Endothelial cell of umbilical vein (primary cell): ENCODE results near the gene SLC22A3. TPM values are rescaled to one million over a fixed set of nuclear protein-coding genes. Genes with fewer than 3 reads are reported as not detected.

Experiments
- BruUV-seq: library from RNA; stranded (reverse); fragments of 400-500 nt; replicated peaks from 2 replicates; lab custom pipeline; 2021; lab: Mats Ljungman, UMichigan
- CTCF ChIA-PET: fragments of 300-600, 350-600 bp; sonication (Branson Sonifier 250); formaldehyde crosslinking; loops from one replicate; lab custom pipeline; 2021; ENCODE audit warnings: antibody characterized with exemption, inconsistent platforms; lab: Charles Lee
- POLR2A ChIA-PET: fragments of 300-600, 350-600 bp; sonication (Branson Sonifier 250); formaldehyde crosslinking; loops from one replicate; lab custom pipeline; 2021; ENCODE audit warnings: antibody characterized with exemption, inconsistent platforms; lab: Charles Lee
- DNase-seq: peaks from one replicate; pipeline ENCODE4 v3.0.0-alpha.2; 2011; ENCODE audit warnings: low read depth, low spot score
- FAIRE-seq: peaks from 2 replicates; lab custom pipeline; 2011; peaks lifted over from hg19 to GRCh38; lab: Jason Lieb, UNC
- H2AFZ ChIP-seq: 2 replicates; pipeline ENCODE4 v1.6.0; 2012; ENCODE audit warnings: low read depth, low read length, control low read depth, inconsistent platforms
- H3K27ac ChIP-seq: 2 replicates; pipeline ENCODE4 v1.5.1; 2011; ENCODE audit warnings: low read depth, mild to moderate bottlenecking, control low read depth, low read length, moderate library complexity; ENCODE audit not compliant: insufficient read depth
- H3K27me3 ChIP-seq, 2 experiments: 2 replicates each; pipeline versions ENCODE4 v1.6.0 to v1.6.1; 2011; ENCODE audit warnings: low read length in 2 of 2, mixed read lengths in 1 of 2; ENCODE audit not compliant: control insufficient read depth in 2 of 2, insufficient read depth in 2 of 2
- H3K36me3 ChIP-seq, 2 experiments: 2 replicates in 1 of 2; 3 replicates in 1 of 2; pipeline ENCODE4 v1.5.1; 2011; ENCODE audit warnings: low read length in 2 of 2, mild to moderate bottlenecking in 1 of 2, moderate library complexity in 1 of 2; ENCODE audit not compliant: control insufficient read depth in 2 of 2, insufficient read depth in 2 of 2; ENCODE audit errors: extremely low read depth in 1 of 2
- H3K4me1 ChIP-seq: 3 replicates; pipeline ENCODE4 v1.5.1; 2011; ENCODE audit warnings: mild to moderate bottlenecking, low read length; ENCODE audit not compliant: control insufficient read depth, insufficient read depth; ENCODE audit errors: extremely low read depth
- H3K4me2 ChIP-seq: 2 replicates; pipeline ENCODE4 v1.6.1; 2011; ENCODE audit warnings: low read length, control low read depth, mixed read lengths; ENCODE audit not compliant: insufficient read depth
- H3K4me3 ChIP-seq, 3 experiments: fragments of 200-600 bp in 1 of 3; sonication (generic), shearing (Covaris generic) in 1 of 3; replicated peaks in 1 of 3; 2 replicates each; pipeline ENCODE4 v1.5.1; 2011 to 2016; ENCODE audit warnings: control low read depth in 3 of 3, low read length in 3 of 3, mild to moderate bottlenecking in 2 of 3, inconsistent platforms in 1 of 3, low read depth in 1 of 3, moderate library complexity in 1 of 3; ENCODE audit not compliant: insufficient read depth in 1 of 3
- H3K79me2 ChIP-seq: 2 replicates; pipeline ENCODE4 v1.6.0; 2012; ENCODE audit warnings: low read length, inconsistent platforms; ENCODE audit not compliant: control insufficient read depth, insufficient read depth
- H3K9ac ChIP-seq: replicated peaks from 2 replicates; pipeline ENCODE3; 2011; ENCODE audit warnings: low read length, control low read depth; ENCODE audit not compliant: insufficient read depth; ENCODE audit errors: extremely low read depth
- H3K9me1 ChIP-seq: replicated peaks from 3 replicates; pipeline ENCODE4 v1.6.0; 2011; ENCODE audit warnings: mild to moderate bottlenecking, low read length; ENCODE audit not compliant: control insufficient read depth, insufficient read depth; ENCODE audit errors: extremely low read depth
- H3K9me3 ChIP-seq: replicated peaks from 2 replicates; pipeline ENCODE4 v1.5.1; 2012; ENCODE audit warnings: low read length, inconsistent platforms; ENCODE audit not compliant: control insufficient read depth, insufficient read depth
- H4K20me1 ChIP-seq: replicated peaks from 2 replicates; pipeline ENCODE3; 2011; ENCODE audit warnings: mild to moderate bottlenecking, low read length; ENCODE audit not compliant: control insufficient read depth, insufficient read depth; ENCODE audit errors: extremely low read depth
- EZH2 ChIP-seq: IDR thresholded peaks from 2 replicates; pipeline ENCODE4 v1.6.1; 2012; ENCODE audit warnings: borderline replicate concordance, low read depth, mild to moderate bottlenecking, moderate library complexity, low read length, inconsistent platforms; ENCODE audit not compliant: severe bottlenecking
- FOS ChIP-seq: IDR thresholded peaks from 2 replicates; pipeline ENCODE4 v1.6.1; 2011; ENCODE audit warnings: mild to moderate bottlenecking, low read length, moderate library complexity, borderline replicate concordance; ENCODE audit not compliant: insufficient read depth
- GATA2 ChIP-seq: IDR thresholded peaks from 2 replicates; pipeline ENCODE4 v1.7.0; 2011; ENCODE audit warnings: low read depth, mild to moderate bottlenecking, moderate library complexity, mixed read lengths, low read length; ENCODE audit not compliant: insufficient read length, insufficient read depth
- JUN ChIP-seq: IDR thresholded peaks from 2 replicates; pipeline ENCODE4 v1.6.1; 2011; ENCODE audit warnings: borderline replicate concordance, low read depth; ENCODE audit not compliant: insufficient read length, insufficient read depth
- MYC ChIP-seq: IDR thresholded peaks from one replicate; pipeline ENCODE4 v1.6.1; 2011; ENCODE audit warnings: mild to moderate bottlenecking, low read depth, low read length
- POLR2A ChIP-seq: IDR thresholded peaks from 2 replicates; pipeline ENCODE4 v1.6.1; 2012; ENCODE audit warnings: low read depth, mild to moderate bottlenecking, control low read depth, low read length
- POLR2AphosphoS5 ChIP-seq: IDR thresholded peaks from 2 replicates; pipeline ENCODE4 v1.6.1; 2012; ENCODE audit warnings: low read depth, mild to moderate bottlenecking, control low read depth, low read length, moderate library complexity; ENCODE audit not compliant: insufficient read depth
- dilution Hi-C: fragments of 300-500 bp; cut with MboI; formaldehyde crosslinking; loops from one replicate; pipeline ENCODE4 v1.15.0; 2019; ENCODE audit warnings: low sequenced_read_pairs; ENCODE audit not compliant: extremely low pct_ligation_motif_present
- intact Hi-C: fragments of 100-400 bp; cut with micrococcal nuclease; formaldehyde crosslinking; loops from one replicate; pipeline ENCODE4 v1.10.0; 2022
- polyA plus RNA-seq, 4 experiments: library from polyadenylated mRNA; depleted of rRNA in 3 of 4; stranded (reverse) in 3 of 4; unstranded in 1 of 4; fragments of >200 nt; gene quantifications; 2 replicates each; pipeline versions ENCODE4 v1.2.1 to v1.2.3, GENCODE V29; 2011 to 2012; ENCODE audit warnings: missing spikeins in 1 of 4
- total RNA-seq: library from RNA; stranded (reverse); gene quantifications from 2 replicates; pipeline ENCODE4 v1.2.3, GENCODE V29; 2021
- TF ChIP-seq, protein P1 (sequence below), 2 donors: IDR thresholded peaks; 1 replicate in 1 of 2; 2 replicates in 1 of 2; pipeline ENCODE4 v1.5.1; 2011; ENCODE audit warnings: low read length in 2 of 2, mild to moderate bottlenecking in 2 of 2, moderate library complexity in 2 of 2, control low read depth in 1 of 2, inconsistent platforms in 1 of 2, low read depth in 1 of 2; ENCODE audit not compliant: insufficient read depth in 1 of 2; ENCODE audit errors: extremely low read depth in 1 of 2
- TF ChIP-seq, protein P2 (sequence below): IDR thresholded peaks from 2 replicates; pipeline ENCODE4 v1.6.1; 2011; ENCODE audit not compliant: insufficient read depth, insufficient read length

SLC22A3 gene
- total and polyA plus RNA-seq, 2 donors (not counting 3 experiments of a cell fraction or from before 2014, with no cell fraction given): not detected

DNA sequence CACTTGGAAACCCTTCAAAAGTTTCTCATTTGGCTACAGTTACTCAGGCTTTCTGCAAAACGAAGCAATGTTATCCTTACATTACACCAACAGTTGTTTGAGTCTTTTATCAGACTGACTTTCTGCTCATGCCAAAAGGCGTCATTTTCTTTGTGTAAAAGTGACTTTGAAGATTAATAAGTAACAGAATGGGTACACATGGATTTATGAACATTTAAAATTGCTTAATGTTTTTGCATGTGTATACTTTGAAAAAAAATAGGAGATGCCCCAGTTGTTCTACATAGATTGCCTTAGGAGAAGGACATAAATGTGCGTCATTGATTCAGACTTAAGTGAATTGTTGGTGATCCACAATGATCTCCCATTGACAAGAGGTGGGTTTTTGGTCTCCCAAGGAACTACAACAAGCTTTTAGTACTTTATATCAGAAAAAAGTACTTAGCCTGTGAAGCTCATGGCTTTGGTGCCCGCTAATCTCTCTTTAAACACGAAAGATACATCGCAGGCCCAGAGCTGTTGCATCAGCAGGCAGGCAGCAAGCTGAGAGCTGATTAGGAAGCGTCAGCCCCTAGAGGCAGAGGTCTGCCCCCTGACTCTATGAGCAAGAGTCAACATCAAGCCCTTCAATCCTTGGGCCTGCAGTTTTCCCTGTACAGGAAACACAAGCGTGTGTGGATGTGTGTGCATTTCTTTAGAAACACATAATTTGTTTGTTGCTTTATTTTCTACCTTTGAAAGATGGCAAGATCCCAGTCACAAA, 45.9 kb downstream of the SLC22A3 start:
- H3K4me3 ChIP-seq: no peak overlapping the region
- POLR2A ChIA-PET: no interaction called here
- no peak overlapping the region for H2AFZ ChIP-seq
- H3K79me2 ChIP-seq: no peaks in the 10 kb centered on the region
- intact Hi-C loops: no loop called here
- no TSS peak for BruUV-seq
- no peak overlapping the region for H3K4me2 ChIP-seq
- no peaks in the 10 kb centered on the region for H3K9me1 ChIP-seq
- H3K4me1 ChIP-seq: no peaks in the 10 kb centered on the region
- DNase-seq (no peak), FAIRE-seq (no peak)
- dilution Hi-C loops: no loop called here
- no peaks in the 10 kb centered on the region for H4K20me1 ChIP-seq
- H3K27ac ChIP-seq: no peak overlapping the region
- no peak overlapping the region for H3K9ac ChIP-seq
- H3K36me3 ChIP-seq: no peaks in the 10 kb centered on the region
- H3K27me3 ChIP-seq: no peaks in the 10 kb centered on the region
- no peak for TF ChIP-seq EZH2
- no peak for TF ChIP-seq JUN
- TF ChIP-seq GATA2: no peak
- no peak for TF ChIP-seq POLR2A
- no peak for TF ChIP-seq MYC
- no peak for TF ChIP-seq FOS
- TF ChIP-seq, protein P1, sequence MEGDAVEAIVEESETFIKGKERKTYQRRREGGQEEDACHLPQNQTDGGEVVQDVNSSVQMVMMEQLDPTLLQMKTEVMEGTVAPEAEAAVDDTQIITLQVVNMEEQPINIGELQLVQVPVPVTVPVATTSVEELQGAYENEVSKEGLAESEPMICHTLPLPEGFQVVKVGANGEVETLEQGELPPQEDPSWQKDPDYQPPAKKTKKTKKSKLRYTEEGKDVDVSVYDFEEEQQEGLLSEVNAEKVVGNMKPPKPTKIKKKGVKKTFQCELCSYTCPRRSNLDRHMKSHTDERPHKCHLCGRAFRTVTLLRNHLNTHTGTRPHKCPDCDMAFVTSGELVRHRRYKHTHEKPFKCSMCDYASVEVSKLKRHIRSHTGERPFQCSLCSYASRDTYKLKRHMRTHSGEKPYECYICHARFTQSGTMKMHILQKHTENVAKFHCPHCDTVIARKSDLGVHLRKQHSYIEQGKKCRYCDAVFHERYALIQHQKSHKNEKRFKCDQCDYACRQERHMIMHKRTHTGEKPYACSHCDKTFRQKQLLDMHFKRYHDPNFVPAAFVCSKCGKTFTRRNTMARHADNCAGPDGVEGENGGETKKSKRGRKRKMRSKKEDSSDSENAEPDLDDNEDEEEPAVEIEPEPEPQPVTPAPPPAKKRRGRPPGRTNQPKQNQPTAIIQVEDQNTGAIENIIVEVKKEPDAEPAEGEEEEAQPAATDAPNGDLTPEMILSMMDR (IDR thresholded peaks at IDR 0.05; ENCODE audit: extremely low read depth in 1 of 2, insufficient read depth in 1 of 2, low read depth in 1 of 2, low read length in 2 of 2): no peak
- TF ChIP-seq, protein P2, sequence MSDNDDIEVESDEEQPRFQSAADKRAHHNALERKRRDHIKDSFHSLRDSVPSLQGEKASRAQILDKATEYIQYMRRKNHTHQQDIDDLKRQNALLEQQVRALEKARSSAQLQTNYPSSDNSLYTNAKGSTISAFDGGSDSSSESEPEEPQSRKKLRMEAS: no peak
- TF ChIP-seq POLR2AphosphoS5: no peak
- CTCF ChIA-PET: interaction anchor here (1.0 kb wide), 1 partner anchor 16 kb away, joined by 3 read pairs; no protein-coding TSS in a partner anchor
- H3K9me3 ChIP-seq: peaks cover 8% of the 10 kb centered on the region
